GM13976 (cell line): ENCODE results near the gene ALDH1L1.

Source experiments
- DNase-seq: peaks from one replicate; pipeline ENCODE4 v3.0.0; 2012; ENCODE audit warnings: low spot score
- in situ Hi-C: fragments of 300-500 bp; cut with MboI; formaldehyde crosslinking; loops from one replicate; pipeline ENCODE4 v1.12.0; 2022; ENCODE audit warnings: low sequenced_read_pairs, mixed read lengths, inconsistent platforms; ENCODE audit not compliant: unreplicated experiment
- TF ChIP-seq, protein P1 (sequence below): IDR thresholded peaks from 2 replicates; pipeline ENCODE4 v1.5.1; 2012; ENCODE audit warnings: borderline replicate concordance, mild to moderate bottlenecking; ENCODE audit not compliant: insufficient read depth; ENCODE audit errors: extremely low read depth, missing control alignments, control extremely low read depth

The ALDH1L1 gene

DNA sequence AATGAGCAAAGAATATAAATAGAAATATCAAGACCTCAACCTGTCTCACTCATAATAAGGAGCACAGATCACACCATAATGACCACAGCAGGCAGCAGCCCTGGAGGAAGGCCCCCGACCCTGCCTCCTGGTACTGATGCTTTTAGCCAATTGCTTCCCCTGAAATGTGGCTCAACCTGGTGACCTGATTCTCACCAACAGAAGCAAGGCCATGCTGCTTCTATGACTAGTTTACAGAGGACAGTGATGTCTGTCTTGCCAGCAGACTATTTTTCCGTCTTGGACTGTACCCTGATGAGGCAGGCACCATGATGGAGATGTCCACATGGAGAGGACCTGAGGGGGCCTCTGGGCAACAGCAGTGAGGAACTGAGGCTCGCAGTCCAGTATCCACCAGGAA, 114.5 kb downstream of the ALDH1L1 start:
- in situ Hi-C loops = no loop called here
- DNase-seq = no peak
- TF ChIP-seq, protein P1, sequence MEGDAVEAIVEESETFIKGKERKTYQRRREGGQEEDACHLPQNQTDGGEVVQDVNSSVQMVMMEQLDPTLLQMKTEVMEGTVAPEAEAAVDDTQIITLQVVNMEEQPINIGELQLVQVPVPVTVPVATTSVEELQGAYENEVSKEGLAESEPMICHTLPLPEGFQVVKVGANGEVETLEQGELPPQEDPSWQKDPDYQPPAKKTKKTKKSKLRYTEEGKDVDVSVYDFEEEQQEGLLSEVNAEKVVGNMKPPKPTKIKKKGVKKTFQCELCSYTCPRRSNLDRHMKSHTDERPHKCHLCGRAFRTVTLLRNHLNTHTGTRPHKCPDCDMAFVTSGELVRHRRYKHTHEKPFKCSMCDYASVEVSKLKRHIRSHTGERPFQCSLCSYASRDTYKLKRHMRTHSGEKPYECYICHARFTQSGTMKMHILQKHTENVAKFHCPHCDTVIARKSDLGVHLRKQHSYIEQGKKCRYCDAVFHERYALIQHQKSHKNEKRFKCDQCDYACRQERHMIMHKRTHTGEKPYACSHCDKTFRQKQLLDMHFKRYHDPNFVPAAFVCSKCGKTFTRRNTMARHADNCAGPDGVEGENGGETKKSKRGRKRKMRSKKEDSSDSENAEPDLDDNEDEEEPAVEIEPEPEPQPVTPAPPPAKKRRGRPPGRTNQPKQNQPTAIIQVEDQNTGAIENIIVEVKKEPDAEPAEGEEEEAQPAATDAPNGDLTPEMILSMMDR = no peak

DNA sequence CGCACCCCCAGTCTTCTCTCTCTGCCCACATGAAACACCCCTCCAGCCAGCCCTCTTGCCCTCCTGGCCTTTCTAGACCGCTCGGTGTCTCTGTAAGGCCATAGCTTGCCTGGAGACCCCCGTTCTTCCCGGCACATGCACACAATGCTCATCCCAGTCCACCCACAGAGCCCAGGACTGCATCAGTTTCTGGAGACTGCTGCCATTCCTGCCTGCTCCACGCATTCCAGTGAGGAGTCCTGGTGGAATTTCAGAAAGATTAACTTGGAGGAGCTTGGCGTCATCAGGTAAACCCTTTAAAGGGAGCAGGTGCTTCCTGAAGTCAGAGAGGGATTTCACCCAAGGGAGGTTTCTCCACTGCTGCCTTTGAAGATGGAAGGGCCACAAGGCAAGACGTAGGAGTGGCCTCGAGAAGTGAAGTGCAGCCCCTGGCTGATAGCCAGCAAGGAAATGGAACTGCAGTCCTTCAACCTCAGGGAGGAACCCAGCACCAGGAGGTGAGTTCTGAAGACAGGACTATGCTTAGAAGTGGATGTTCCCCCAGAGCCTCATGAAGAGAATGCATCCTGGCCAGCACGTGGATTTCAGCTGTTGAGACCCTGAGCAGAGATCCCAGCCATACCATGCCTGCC, 115.6 kb downstream of the ALDH1L1 start:
- no peak for DNase-seq
- TF ChIP-seq, protein P1 = no peak
- in situ Hi-C loops = no loop called here

DNA sequence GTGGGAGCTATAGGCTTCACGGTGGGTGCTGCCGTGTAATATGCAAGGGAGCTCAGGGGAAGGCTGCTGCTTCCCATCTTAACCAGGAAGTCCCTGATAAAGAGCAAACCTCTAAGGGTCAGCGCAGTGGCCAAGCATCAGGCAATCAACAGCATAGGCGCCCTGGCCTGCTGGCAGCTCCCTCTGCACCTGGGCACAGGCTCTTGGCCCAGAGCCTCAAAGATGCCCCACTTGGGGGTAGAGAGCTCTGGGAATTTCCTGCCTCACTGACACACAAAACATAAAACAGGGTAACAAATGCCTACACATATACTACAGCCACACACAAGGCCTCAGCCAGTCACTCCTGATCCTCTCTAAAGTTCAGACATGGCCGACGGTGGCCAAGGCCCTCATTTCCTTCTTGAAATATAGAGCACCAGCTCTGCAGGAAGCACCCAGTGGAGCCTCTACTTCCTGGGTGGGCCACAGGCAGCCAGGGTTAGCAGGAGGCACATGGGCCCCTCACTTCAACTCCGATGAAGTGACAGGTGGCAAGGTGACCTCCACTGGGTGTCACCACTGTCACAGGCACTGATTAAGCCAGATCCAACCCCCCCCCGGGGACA, 116.9 kb downstream of the ALDH1L1 start:
- TF ChIP-seq, protein P1 = no peak
- DNase-seq = no peak
- in situ Hi-C loops = no loop called here

DNA sequence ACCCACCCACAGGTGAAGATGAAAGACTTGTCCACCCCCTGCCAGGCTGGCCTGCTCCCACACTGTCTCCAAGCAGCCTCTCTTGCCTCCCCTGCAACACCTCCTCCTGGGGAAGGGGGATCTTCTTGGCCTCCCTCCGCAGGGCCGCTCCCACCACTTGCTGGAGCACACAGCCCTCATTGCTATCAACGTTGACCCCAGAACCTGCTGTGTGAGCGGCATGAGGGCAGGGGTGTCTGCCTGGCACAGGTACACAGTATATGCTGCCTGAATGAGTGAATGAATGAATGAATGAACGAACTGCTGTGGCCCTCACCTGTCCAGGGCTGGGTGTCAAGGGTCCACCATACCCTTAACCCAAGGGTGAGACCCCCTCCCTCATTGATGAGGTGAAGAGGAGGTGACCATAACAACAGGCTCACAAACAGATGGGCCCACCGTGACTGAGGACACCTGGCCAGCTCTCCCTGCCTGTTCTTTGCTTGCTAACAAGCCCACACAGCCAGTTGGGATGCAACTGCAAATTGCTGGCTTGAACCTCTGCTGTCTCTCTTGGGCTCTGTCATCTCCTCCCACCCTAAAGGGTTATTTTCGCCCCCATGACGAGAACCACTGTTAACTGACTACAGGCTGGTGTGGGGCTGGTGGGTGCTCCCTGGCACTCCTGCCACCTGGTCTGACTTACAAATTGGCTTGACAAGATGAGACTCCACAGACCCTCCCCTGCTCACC, 118.9 kb downstream of the ALDH1L1 start:
- in situ Hi-C loops = no loop called here
- no peak for DNase-seq
- TF ChIP-seq, protein P1 = no peak

DNA sequence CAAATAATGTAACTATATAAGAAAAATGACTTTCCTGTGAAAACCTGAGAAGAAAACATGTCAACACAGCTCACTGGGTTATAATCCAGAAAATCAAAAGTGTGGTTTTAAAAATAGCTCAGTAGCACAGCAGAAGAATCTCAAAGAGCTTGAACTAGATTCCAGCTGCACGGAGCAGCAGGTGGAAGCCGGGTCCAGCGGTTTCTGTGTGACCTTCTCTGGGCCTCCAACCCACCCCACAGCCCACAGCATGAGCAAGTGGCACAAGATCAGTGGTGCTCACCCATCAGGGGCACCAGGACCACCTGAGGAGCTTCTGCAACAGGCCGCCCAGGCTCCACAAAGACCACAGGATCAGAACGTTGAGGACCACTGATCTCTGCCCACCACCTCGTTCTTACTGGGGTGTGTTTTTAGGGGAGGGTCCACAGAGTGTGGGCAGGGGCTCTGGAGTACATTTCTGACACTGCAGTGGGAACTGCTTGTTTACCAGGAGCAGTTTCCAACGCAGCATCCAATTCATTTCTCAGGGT, 119.7 kb downstream of the ALDH1L1 start:
- TF ChIP-seq, protein P1 = no peak
- in situ Hi-C loops = no loop called here
- DNase-seq = no peak

DNA sequence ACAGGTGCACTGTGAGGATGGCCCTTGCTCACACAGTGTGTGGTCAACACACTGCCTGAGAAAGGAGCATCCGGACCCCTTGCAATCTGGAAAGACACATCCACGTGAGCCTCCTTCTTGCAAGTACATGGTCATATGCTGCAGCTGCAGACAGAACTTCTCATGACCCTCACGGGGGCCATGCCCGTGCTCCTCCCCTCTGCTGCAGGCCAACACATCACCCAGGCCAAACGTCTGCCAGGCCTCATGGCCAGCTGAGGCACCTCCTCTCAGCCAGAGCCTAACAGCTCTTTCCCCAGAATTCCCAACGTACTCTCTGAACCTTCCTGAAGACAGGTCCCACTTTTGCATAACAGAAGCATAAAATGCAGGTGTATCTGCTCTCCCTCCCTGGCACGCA, 121.7 kb downstream of the ALDH1L1 start:
- in situ Hi-C loops = no loop called here
- TF ChIP-seq, protein P1 = no peak
- DNase-seq = no peak
